ENCODE measurements around the gene PHAF1.
A peak's percentile ranks its signal among the peaks of the same experiment; 100 is the strongest.

Gene PHAF1

GRCh38 chr16:67183627-67184452 lies 74.1 kb downstream of the PHAF1 start, which contains the start of gene MATCAP1:
Gene MATCAP1, minus strand, starts transcription at chr16:67183963. Its CDS starts 3,353 bp downstream, at chr16:67180610.
- DNase-seq: peak; percentile 91

- DNase-seq: no peak
Measured at GRCh38 chr16:67184453-67184994, 74.8 kb downstream of the PHAF1 start.

- peak; percentile 84 for DNase-seq
Measured at GRCh38 chr16:67184995-67185650, 75.4 kb downstream of the PHAF1 start.

- no peak for DNase-seq
Measured at GRCh38 chr16:67185651-67186134, 76.0 kb downstream of the PHAF1 start.

GRCh38 chr16:67186550-67186950 lies 76.8 kb downstream of the PHAF1 start:
- DNase-seq: peak; percentile 50

- no peak for DNase-seq
Measured at GRCh38 chr16:67187175-67187890, 77.6 kb downstream of the PHAF1 start.

- no peak for DNase-seq
Measured at GRCh38 chr16:67188323-67188722, 78.6 kb downstream of the PHAF1 start.

GRCh38 chr16:67188798-67189197 lies 79.1 kb downstream of the PHAF1 start:
- no peak for DNase-seq

- DNase-seq: no peak
Measured at GRCh38 chr16:67190041-67190440, 80.3 kb downstream of the PHAF1 start, which contains the start of gene EXOC3L1. Gene EXOC3L1, minus strand, starts transcription at chr16:67190136. Its CDS starts 460 bp downstream, at chr16:67189676.

- no peak for DNase-seq
Measured at GRCh38 chr16:67190448-67191399, 81.0 kb downstream of the PHAF1 start.

GRCh38 chr16:67191411-67191994 lies 81.8 kb downstream of the PHAF1 start:
- DNase-seq: no peak

- peak; percentile 89 for DNase-seq
Measured at GRCh38 chr16:67191995-67192681, 82.4 kb downstream of the PHAF1 start, which contains the start of gene E2F4. Gene E2F4, plus strand, starts transcription at chr16:67192155. Its CDS starts 73 bp downstream, at chr16:67192228.

GRCh38 chr16:67192781-67193361 lies 83.1 kb downstream of the PHAF1 start:
- no peak for DNase-seq

GRCh38 chr16:67193536-67193935 lies 83.8 kb downstream of the PHAF1 start:
- no peak for DNase-seq

- DNase-seq: no peak
Measured at GRCh38 chr16:67194260-67194659, 84.5 kb downstream of the PHAF1 start.

GRCh38 chr16:67195676-67196075 lies 85.9 kb downstream of the PHAF1 start:
- DNase-seq: no peak

- DNase-seq: no peak
Measured at GRCh38 chr16:67196881-67197280, 87.1 kb downstream of the PHAF1 start.

- no peak for DNase-seq
Measured at GRCh38 chr16:67197704-67198103, 88.0 kb downstream of the PHAF1 start.

Data from NCI-H226 (cell line).